Esophagus squamous epithelium (tissue), 4 donors: ENCODE measurements around the gene RIPK1.

Experiments used
- POLR2A ChIP-seq, 4 donors: fragments of 450-650 bp; IDR thresholded peaks; one replicate each; pipeline ENCODE4 v1.6.1; 2017; ENCODE audit warnings: antibody characterized with exemption in 4 of 4, mild to moderate bottlenecking in 4 of 4, moderate library complexity in 3 of 4
- TF ChIP-seq, protein P1 (sequence below), 6 experiments: fragments of 450-650 bp in 4 of 6; fragments of 200-600 bp in 2 of 6; sonication (generic) in 2 of 6; IDR thresholded peaks; one replicate each; pipeline ENCODE4 v1.5.1; 2016 to 2019; ENCODE audit warnings: antibody characterized with exemption in 6 of 6, mild to moderate bottlenecking in 4 of 6, moderate library complexity in 4 of 6

DNA sequence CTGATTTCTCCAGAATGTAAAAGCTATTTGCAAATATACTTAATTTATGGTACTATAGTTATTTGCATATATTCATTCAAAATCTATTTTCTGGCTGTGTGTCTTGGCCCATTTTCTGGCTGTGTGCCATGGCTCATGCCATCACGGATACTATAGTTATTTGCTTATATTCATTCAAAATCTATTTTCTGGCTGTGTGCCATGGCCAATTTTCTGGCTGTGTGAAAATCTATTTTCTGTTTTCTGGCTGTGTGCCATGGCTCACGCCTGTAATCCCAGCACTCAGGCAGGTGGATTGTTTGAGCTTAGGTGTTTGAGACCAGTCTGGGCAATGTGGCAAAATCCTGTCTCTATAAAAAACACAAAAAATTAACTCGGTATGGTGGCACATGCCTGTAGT lies 28.9 kb upstream of the RIPK1 start:
- TF ChIP-seq, protein P1, sequence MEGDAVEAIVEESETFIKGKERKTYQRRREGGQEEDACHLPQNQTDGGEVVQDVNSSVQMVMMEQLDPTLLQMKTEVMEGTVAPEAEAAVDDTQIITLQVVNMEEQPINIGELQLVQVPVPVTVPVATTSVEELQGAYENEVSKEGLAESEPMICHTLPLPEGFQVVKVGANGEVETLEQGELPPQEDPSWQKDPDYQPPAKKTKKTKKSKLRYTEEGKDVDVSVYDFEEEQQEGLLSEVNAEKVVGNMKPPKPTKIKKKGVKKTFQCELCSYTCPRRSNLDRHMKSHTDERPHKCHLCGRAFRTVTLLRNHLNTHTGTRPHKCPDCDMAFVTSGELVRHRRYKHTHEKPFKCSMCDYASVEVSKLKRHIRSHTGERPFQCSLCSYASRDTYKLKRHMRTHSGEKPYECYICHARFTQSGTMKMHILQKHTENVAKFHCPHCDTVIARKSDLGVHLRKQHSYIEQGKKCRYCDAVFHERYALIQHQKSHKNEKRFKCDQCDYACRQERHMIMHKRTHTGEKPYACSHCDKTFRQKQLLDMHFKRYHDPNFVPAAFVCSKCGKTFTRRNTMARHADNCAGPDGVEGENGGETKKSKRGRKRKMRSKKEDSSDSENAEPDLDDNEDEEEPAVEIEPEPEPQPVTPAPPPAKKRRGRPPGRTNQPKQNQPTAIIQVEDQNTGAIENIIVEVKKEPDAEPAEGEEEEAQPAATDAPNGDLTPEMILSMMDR (IDR thresholded peaks at IDR 0.05), result no peak
- TF ChIP-seq POLR2A (IDR thresholded peaks at IDR 0.05), result no peak
